Measurements from ENCODE around the gene ANKRD11.

- no peak for TF ChIP-seq CTCF (conservative IDR thresholded peaks at IDR 0.05 in 1 of 2, IDR thresholded peaks at IDR 0.05 in 1 of 2; ENCODE audit: low read depth in 1 of 2, low read length in 2 of 2)
- no peak for TF ChIP-seq EZH2 (IDR thresholded peaks at IDR 0.05; ENCODE audit: low read length, missing control alignments)
These were observed 145.3 kb downstream of the ANKRD11 start for GRCh38 chr16:89344846-89345611.
